Measurements from ENCODE around the gene DISP3.

DISP3 gene, protein sequence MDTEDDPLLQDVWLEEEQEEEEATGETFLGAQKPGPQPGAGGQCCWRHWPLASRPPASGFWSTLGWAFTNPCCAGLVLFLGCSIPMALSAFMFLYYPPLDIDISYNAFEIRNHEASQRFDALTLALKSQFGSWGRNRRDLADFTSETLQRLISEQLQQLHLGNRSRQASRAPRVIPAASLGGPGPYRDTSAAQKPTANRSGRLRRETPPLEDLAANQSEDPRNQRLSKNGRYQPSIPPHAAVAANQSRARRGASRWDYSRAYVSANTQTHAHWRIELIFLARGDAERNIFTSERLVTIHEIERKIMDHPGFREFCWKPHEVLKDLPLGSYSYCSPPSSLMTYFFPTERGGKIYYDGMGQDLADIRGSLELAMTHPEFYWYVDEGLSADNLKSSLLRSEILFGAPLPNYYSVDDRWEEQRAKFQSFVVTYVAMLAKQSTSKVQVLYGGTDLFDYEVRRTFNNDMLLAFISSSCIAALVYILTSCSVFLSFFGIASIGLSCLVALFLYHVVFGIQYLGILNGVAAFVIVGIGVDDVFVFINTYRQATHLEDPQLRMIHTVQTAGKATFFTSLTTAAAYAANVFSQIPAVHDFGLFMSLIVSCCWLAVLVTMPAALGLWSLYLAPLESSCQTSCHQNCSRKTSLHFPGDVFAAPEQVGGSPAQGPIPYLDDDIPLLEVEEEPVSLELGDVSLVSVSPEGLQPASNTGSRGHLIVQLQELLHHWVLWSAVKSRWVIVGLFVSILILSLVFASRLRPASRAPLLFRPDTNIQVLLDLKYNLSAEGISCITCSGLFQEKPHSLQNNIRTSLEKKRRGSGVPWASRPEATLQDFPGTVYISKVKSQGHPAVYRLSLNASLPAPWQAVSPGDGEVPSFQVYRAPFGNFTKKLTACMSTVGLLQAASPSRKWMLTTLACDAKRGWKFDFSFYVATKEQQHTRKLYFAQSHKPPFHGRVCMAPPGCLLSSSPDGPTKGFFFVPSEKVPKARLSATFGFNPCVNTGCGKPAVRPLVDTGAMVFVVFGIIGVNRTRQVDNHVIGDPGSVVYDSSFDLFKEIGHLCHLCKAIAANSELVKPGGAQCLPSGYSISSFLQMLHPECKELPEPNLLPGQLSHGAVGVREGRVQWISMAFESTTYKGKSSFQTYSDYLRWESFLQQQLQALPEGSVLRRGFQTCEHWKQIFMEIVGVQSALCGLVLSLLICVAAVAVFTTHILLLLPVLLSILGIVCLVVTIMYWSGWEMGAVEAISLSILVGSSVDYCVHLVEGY (N-terminal part only)

DNA sequence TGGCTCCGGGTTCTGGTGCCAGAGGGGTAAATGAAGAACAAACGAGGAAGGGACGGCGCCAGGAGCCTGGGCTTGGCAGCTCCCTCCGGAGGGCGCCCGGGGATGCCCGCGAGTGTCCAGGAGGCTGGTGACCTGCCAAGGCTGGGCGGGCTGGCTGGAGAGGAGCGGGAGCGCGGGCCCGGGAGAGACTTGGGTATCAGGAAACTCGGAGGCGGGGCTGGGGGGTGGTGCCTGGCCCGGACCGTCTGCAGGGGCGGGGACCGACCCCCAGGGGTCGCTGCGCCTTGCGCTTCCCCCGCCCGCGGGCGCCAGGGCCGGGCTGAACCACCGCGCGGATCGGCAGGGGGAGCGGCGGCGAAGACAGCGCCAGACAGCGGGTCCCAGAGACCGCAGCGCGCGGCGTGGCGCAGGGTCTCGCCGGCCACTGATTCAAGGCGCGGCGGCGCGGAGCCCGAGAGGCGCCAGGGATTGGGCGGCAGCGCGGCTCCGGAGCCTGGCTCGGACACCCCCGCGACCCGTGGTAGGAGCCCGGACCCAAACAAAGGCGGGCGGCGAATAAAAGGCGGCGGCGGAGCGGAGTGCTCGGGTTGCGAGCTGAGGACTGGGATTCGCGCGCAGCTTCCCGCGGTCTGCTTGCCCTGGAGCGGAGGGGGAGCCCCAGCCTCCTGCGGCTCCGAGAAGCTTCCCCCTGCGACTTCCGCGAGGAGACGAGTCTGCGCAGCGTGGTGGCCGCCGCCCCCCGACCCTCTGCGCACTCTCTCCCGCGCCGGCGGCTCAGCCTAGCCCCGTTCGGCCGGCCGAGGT, at the start of gene DISP3:
Gene DISP3, plus strand, starts transcription at position 585 of the 804 bp plus-strand sequence. CDS start 21,838 bp downstream, outside the sequence.
- Histone ChIP-seq H4K20me1 (ENCODE audit: insufficient read depth, low read length) (no peaks in the 10 kb centered on the region), H3K79me2 (ENCODE audit: insufficient read depth, low read length) (no peaks in the 10 kb centered on the region), H3K36me3 (ENCODE audit: insufficient read depth, low read length) (no peaks in the 10 kb centered on the region), H3K4me2 (ENCODE audit: low read length) (peak within 1 kb of the TSS; percentile 66), H3K4me1 (ENCODE audit: insufficient read depth, low read length, severe bottlenecking) (no peaks in the 10 kb centered on the region), H3K4me3 (ENCODE audit: low read depth, low read length, poor library complexity, severe bottlenecking) (peak within 1 kb of the TSS; percentile 61), H2AFZ (ENCODE audit: low read length) (no peak within 1 kb of the TSS), H3K9ac (ENCODE audit: low read length) (peak within 1 kb of the TSS; percentile 68), H3K9me3 (ENCODE audit: low read length) (no peaks in the 10 kb centered on the region), H3K27ac (ENCODE audit: low read depth, low read length, poor library complexity, severe bottlenecking) (no peak within 1 kb of the TSS), H3F3A (ENCODE audit: insufficient read depth, low read length) (no peaks in the 10 kb centered on the region), H3K9me2 (ENCODE audit: low read depth, low read length) (no peaks in the 10 kb centered on the region), H3K27me3 (ENCODE audit: insufficient read depth, low read length) (no peaks in the 10 kb centered on the region)
- TF ChIP-seq, protein P1, sequence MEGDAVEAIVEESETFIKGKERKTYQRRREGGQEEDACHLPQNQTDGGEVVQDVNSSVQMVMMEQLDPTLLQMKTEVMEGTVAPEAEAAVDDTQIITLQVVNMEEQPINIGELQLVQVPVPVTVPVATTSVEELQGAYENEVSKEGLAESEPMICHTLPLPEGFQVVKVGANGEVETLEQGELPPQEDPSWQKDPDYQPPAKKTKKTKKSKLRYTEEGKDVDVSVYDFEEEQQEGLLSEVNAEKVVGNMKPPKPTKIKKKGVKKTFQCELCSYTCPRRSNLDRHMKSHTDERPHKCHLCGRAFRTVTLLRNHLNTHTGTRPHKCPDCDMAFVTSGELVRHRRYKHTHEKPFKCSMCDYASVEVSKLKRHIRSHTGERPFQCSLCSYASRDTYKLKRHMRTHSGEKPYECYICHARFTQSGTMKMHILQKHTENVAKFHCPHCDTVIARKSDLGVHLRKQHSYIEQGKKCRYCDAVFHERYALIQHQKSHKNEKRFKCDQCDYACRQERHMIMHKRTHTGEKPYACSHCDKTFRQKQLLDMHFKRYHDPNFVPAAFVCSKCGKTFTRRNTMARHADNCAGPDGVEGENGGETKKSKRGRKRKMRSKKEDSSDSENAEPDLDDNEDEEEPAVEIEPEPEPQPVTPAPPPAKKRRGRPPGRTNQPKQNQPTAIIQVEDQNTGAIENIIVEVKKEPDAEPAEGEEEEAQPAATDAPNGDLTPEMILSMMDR (IDR thresholded peaks at IDR 0.05; ENCODE audit: low read length): peak; percentile 70
- no peak for TF ChIP-seq EZH2 (IDR thresholded peaks at IDR 0.05; ENCODE audit: borderline replicate concordance, low read length)

DNA sequence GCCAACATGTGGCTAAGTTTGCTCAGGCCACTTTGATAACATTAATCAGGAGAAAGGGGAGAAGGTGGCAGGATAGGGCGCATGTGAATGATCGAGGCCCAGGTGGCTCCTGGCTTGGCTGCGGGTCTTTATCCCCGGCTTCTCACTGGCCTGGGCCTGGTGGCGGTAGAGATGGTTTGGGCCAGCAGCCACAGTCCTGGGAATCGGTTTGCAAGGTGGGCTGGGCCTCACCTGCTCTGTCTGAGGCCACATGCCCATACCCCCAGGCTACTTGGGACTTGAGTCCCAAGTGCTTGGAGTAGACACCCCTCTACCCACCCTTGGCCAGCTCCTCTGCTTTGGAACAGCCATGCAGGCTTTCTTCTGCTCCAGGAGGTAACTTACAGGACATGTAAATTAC, 49.7 kb upstream of the DISP3 start:
- Histone ChIP-seq H3K9me2 (ENCODE audit: low read depth, low read length) (no peaks in the 10 kb centered on the region), H2AFZ (ENCODE audit: low read length) (no peak overlapping the region), H3F3A (ENCODE audit: insufficient read depth, low read length) (no peaks in the 10 kb centered on the region), H4K20me1 (ENCODE audit: insufficient read depth, low read length) (no peaks in the 10 kb centered on the region), H3K9me3 (ENCODE audit: low read length) (no peaks in the 10 kb centered on the region), H3K27ac (ENCODE audit: low read depth, low read length, poor library complexity, severe bottlenecking) (no peak overlapping the region), H3K4me1 (ENCODE audit: insufficient read depth, low read length, severe bottlenecking) (no peaks in the 10 kb centered on the region), H3K36me3 (ENCODE audit: insufficient read depth, low read length) (no peaks in the 10 kb centered on the region), H3K4me2 (ENCODE audit: low read length) (no peak overlapping the region), H3K4me3 (ENCODE audit: low read depth, low read length, poor library complexity, severe bottlenecking) (no peak overlapping the region), H3K79me2 (ENCODE audit: insufficient read depth, low read length) (no peaks in the 10 kb centered on the region), H3K27me3 (ENCODE audit: insufficient read depth, low read length) (no peaks in the 10 kb centered on the region; the same call in 1 of the 2 replicates), H3K9ac (ENCODE audit: low read length) (no peak overlapping the region)
- no peak for TF ChIP-seq EZH2 (IDR thresholded peaks at IDR 0.05; ENCODE audit: borderline replicate concordance, low read length)
- TF ChIP-seq, protein P1 (IDR thresholded peaks at IDR 0.05; ENCODE audit: low read length): no peak

All from OCI-LY1 (cell line).